Measurements from ENCODE around the gene BET1.

DNA sequence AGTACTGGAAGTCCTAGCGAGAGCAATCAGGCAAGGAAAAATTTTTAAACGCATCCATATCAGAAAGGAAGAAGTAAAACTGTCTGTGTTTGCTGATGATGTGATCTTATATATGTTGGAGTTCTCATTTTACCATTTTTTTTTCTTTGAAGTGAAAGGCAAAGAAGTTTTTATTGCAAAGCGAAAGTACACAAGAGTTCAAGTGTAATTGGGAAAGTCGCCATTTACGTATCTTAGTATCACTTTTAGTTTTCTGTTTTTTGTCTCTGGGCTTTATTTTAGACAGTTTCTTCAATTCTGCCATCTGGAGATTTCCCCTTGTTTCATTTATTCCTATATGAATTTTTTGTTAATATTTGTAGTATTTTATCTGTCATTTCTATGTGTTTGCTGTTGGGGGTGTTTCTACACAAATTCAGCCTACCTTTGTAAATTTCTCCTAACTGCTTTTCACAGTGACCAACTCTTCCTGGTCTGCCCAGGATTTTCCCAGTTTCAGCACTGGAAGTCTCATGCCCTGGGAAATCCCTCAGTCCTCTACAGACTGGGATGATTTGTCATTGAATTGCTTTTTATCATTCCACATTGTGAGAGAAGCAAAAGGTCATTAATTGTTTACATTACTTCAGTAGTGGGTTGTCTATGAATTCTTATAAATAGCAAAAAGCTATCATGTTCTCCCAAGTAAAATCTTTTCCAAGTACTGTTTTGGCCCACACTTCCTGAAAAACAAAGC is 23.2 kb downstream of the BET1 start:
- TF ChIP-seq, protein P1, sequence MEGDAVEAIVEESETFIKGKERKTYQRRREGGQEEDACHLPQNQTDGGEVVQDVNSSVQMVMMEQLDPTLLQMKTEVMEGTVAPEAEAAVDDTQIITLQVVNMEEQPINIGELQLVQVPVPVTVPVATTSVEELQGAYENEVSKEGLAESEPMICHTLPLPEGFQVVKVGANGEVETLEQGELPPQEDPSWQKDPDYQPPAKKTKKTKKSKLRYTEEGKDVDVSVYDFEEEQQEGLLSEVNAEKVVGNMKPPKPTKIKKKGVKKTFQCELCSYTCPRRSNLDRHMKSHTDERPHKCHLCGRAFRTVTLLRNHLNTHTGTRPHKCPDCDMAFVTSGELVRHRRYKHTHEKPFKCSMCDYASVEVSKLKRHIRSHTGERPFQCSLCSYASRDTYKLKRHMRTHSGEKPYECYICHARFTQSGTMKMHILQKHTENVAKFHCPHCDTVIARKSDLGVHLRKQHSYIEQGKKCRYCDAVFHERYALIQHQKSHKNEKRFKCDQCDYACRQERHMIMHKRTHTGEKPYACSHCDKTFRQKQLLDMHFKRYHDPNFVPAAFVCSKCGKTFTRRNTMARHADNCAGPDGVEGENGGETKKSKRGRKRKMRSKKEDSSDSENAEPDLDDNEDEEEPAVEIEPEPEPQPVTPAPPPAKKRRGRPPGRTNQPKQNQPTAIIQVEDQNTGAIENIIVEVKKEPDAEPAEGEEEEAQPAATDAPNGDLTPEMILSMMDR (IDR thresholded peaks at IDR 0.05) = no peak
- no peak for TF ChIP-seq POLR2A (IDR thresholded peaks at IDR 0.05)
- no peak for TF ChIP-seq EP300 (IDR thresholded peaks at IDR 0.05)

All from tibial nerve (tissue), 4 donors.